ENCODE measurements around the gene C16orf96.

C16orf96 gene

GRCh38 chr16:4641895-4642294 lies 85.8 kb downstream of the C16orf96 start:
- no peak for DNase-seq (ENCODE audit: low read depth in 4 of 4, low spot score in 1 of 4)

GRCh38 chr16:4646773-4647643 lies 90.9 kb downstream of the C16orf96 start:
- DNase-seq (ENCODE audit: low read depth in 4 of 4, low spot score in 1 of 4): no peak

- no peak for DNase-seq (ENCODE audit: low read depth in 4 of 4, low spot score in 1 of 4)
These were observed 91.5 kb downstream of the C16orf96 start for GRCh38 chr16:4647644-4647980.

GRCh38 chr16:4648917-4649316 lies 92.8 kb downstream of the C16orf96 start:
- DNase-seq (ENCODE audit: low read depth in 4 of 4, low spot score in 1 of 4): peak in 1 of 4 experiments; percentile 12

GRCh38 chr16:4649744-4650442 lies 93.8 kb downstream of the C16orf96 start:
- DNase-seq (ENCODE audit: low read depth in 4 of 4, low spot score in 1 of 4): no peak

All from stimulated activated CD4-positive, alpha-beta T cell treated with anti-CD3 and anti-CD28 coated beads, Interleukin-1b, Interleukin-23, amount 100 ng/mL, for 24 hours (primary cell).